Putamen (tissue), 1 donor: ENCODE measurements around the gene FAM13A.
"Not testable (repeated sequence)": the region's sequence is repeated elsewhere in the genome, so short reads cannot be mapped to it uniquely, and the experiment has no call there.

Experiments
- DNase-seq: peaks from one replicate; pipeline ENCODE4 v3.0.0-alpha.2; 2016; ENCODE audit warnings: low spot score

FAM13A gene

DNA sequence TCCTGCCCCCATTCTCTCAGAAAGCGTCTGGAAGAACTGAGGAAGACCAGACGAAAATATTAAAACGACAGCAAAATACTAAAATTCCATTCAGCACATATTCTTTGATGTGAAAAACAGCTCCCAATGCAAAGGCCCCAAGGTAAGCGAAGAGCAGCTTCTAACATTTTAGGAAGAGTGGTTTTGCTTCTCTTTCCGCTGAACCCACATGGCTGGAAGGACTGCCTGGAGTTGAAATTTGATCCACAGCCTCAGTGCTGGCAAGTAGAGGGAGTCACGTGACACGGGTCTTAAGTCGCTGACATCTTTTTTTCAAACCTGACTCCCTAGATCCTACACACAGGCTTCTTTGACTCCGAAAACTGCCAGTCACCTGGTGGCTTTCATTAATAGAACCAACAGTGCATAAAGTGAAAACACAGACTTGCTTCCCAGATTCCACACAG is at the start of gene FAM13A:
TSS of gene FAM13A (minus strand) at position 233 of the 446 bp plus-strand sequence. CDS start at position 12, 221 bp downstream.
- peak; percentile 72 for DNase-seq

DNA sequence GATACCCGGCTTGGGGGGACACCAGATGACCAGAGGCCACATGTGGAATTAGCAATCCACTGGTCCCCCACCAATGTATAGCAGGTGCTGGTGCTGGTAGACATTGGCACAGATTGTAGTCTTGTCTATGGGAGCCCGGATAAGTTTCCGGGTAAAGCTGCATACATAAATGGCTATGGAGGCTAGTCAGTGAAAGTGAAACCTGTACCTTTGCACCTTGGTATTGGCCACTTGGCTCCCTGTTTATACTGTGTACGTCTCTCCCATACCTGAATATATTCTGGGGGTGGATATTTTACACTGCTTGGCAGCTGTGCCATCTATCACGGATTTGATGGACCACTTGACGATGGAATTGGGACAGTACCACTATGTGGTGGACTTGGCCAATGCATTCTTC is 48.7 kb upstream of the FAM13A start:
- DNase-seq = no peak

DNA sequence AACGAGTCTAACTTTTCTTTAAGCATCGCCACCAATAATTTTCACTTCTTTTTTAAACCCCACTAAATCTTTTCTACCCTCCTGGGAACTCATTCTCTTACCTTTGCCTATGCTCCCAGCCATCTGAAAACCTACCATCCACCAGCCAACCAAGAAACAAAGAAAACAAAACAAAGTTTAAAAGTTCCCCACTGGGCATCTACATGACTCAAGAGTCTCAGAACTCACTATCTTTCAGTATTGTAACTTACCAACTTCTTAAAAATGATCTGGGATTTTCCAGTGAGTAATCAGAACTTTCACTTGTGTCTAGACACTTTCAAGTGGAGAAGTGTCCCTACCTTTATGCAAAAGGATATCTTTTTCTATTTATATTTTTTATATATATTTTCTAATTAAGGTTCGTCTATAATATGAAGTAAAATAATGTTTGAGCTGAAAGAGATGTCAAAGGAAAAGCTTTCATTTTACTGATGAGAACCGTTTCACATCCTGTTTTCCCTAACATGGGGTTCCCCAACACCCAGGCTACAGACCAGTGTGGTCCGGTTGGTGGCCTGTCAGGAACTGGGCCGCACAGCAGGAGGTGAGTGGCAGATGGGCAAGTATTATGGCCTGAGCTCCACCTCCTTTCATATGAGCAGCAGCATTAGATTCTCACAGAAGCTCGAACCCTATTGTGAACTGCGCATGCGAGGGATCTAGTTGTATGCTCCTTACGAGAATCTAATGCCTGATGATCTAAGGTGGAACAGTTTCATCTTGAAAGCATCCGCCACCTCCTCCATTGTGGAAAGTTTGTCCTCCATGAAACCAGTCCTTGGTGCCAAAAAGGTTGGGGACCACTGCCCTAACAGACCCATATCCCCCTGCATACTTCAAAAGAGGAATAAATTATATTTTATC is 44.5 kb upstream of the FAM13A start:
- no peak for DNase-seq

DNA sequence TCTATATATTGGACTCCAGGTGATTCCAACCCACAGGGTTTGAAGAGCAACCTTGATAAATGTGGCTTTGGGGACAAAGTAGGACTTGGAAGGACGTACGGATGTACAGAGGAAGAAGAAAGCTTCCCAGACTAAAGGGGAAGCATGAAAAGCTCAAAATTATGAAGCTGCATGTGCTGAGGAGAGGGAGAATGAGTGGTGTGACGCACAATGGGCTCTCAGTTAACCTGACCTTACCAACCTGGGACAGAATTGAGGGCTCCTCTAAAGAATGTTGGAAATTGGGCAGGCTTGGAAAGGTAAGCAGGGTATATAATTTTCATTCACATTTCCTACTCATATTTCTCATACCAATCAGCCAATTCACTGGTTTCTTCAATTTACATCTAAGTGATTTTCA is 43.9 kb upstream of the FAM13A start:
- DNase-seq = no peak

DNA sequence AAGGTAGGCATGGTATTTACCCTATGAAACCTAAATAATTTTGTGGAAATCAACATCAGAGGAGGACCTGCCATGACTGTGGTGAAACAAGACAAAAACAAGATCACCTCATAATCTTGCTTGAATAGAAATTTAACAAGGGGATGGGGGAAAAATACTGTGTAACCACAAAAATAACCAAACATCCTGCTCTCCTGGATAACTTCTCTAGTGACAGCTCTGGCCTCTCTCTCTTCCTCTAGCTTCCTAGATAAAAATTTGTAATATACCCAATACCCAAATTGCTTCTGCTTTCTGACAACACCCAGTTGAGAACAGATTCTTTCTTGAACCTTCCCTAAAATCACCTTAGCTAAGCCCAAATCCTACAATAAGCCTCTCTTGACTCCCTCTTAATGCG is 42.5 kb upstream of the FAM13A start:
- DNase-seq = no peak

DNA sequence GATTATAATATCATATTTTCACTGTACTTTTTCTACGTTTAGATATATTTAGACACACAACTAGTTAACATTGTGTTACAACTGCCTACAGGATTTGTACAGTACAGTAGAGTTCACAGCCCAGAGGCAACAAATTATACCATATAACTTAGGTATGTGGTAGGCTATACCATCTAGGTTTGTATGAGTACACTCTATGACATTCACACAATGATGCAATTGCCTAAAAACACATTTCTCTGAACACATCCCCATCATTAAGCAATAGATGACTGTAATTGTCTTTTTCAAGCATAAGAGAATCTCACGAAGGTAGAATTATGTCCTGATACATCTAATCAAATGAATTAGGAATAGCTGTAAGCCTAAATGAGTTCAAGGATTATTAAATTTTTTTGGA is 42.0 kb upstream of the FAM13A start:
- DNase-seq = no peak

DNA sequence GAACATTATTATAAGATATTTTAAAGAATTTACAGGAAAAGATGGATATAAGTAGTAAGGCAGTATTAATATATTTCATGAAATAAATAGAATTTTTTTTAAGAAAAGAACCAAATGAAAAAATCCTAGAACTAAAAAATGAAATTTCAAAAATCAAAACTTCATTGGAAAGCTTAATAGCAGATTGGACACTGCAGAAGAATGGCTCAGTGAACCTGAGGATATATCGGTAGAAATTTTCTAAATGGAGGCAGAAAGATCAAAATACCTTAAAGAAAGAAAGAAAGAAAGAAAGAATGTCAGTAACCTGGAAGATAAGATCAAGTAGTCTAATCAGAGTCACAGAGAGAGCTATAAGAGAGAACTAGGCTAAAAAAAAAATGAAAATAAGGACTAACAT is 21.3 kb upstream of the FAM13A start:
- DNase-seq = no peak

DNA sequence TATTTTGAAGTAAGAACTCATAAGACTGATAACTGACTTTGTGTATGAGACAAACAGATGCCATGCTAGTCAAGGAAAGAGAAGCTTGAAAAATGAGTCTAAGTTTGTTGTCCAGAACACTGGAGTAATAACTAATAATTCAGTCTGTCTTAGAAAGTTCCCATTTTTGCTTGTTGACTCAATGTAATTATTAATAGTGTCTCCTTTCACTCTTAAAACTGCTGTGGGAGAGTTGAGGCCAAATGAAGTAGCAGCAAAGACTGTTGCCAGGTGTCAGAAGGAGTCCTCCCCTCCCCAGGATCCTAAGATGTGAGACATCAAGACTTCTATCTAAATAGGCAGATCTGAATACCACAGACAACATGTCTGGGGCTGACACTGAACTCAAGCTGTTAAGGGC is 20.8 kb upstream of the FAM13A start:
- DNase-seq = no peak

DNA sequence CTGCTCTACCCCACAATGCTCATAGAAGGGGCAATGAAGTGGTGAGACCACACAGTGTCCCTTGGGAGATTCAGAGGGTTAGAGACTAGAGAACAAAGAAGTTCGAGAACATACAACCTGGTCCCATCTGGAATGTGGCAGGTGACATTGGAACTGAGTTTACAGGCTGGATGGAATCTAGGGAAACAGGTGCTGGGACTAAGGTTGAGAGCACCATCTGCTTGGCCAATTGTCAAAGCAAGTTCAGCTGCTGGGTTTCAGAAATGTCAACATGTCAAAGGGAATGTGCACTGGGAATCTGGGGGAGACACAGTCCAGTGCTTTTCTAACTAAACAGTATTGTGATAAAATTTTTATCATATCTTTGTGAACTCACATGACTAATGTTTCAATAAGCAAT is 15.9 kb upstream of the FAM13A start:
- no peak for DNase-seq

DNA sequence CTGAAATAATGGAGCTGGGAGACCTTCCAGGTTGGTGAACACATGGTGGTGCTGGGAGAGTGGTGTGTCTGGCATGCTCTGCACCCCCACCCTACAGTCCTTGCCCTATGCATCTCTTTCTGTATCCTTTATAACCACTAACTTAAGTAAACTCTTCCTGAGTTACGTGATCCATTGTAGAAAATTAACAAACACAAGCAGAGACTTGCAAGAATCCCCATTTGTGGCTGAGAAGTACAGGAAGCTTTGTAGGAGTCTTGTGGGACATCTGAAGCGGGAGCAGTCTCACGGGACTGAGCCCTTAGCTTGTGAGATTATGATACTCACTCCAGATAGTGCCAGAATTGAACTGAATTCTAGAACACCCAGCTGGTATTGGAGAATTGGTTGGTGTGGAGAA is 14.3 kb upstream of the FAM13A start:
- no peak for DNase-seq

DNA sequence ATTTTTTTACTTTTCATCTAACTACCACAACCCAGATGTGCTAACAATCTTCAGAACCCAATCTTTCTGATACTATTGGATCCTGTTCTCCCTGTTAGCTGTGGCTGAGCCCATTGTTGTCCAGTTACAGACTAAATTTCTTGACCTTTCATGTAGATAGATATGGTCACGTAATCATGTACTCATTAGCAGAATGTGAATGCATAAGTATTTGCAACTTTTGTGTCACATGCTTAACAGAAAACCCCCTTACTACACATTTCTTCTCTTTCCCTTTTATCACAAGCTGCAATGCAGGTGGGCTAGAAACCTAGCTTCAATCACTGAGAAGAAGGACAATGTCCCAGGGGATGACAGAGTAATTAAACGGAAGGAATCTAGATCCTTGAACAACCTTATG is 13.1 kb upstream of the FAM13A start:
- DNase-seq = no peak

DNA sequence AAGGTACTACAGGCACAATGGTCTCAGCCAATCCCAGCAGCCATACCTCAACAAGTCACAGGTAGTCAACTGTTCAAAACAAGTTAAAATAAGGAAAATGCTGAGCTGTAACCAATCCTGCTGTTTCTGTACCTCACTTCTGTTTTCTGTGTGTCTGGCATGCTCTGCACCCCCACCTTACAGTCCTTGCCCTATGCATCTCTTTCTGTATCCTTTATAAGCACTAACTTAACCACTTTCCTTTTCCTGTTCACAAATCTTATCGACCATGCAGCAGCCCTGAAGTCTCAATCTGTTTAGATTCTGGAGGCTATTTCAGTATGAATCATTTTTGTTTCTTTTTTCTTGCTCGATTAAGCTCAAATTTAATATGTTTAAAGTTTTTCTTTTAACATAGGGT is 12.5 kb upstream of the FAM13A start:
- DNase-seq = no peak

DNA sequence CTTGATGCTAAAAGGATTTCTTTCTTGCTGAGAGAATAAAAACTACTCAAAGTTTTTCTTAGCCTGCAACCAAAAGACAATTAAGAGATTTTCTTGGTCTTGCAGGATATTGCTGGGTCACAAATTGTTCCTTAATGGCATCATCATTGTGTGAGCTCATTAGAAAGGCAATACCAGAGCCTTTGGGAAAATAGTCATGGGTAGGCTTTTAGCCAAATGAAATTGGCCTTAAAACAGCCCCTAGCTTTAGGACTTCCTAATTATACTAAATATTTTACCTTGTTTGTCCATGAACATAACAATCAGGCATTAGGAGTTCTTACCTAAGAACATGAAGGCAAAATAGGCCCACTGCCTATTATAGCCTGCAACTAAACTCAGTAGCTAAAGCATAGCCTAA is 10.4 kb upstream of the FAM13A start:
- no peak for DNase-seq

DNA sequence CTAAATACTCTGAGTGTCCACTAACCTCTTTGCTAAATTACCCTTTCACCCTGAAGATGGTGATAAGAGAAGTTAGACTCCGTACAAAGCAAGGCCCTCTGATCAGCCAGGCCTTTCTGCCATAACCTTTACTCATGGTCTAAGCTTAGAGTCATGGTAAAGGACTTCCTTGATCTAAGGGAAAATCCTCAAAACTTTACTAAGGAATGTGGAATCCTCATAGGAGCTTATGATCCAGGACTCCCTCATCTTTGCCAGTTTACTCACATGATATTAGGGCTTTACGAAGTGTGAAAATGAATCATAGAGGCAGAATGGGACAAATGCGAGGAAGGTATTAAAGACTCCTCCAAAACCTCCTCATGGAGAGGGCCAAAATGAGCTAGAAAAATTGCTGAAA is 7.9 kb upstream of the FAM13A start:
- no peak for DNase-seq

DNA sequence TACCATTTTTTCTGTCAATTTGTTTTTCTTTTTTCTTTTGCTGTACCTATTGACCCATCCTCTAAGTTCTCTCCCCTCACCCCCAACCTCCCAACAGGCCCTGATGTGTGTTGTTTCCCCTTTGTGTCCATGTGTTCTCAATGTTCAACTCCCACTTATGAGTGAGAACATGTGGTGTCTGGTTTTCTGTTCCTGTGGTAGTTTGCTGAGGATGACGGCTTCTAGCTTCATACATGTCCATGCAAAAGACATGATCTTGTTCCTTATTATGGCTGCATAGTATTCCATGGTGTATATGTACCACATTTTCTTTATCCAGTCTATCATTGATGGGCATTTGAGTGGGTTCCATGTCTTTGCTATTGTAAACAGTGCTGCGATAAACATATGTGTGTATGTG is 859 bp upstream of the FAM13A start:
- DNase-seq = not testable (repeated sequence)

DNA sequence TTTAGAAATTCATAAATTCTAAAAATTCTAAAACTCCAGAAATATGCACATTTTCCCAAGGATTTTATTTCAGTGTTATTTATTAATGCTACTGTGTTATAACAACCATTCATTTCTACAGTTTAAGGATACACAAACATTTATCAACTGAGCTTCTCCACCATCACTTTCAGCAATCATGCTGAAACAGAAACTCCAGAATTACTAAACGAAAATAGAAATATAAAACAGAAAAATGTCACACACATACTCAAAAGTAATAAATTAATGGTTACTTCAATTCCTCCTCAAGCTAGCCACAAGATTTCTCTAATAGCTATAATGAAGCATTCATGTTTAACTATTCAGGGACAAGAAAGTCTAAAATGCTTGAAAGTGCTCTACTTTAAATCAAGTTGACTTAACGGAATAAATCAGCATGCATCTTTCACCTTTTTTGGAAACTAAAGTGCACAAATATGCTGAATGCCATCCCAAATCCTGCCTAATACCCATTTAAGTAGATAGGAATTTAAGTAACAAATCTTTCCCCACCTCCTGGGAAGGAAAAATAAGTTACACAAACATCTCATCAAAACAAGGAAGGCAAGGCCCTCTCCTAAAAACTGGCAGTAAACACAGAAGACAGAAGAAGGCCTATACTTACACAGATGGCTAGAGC is 563 bp downstream of the FAM13A start:
- DNase-seq = no peak

DNA sequence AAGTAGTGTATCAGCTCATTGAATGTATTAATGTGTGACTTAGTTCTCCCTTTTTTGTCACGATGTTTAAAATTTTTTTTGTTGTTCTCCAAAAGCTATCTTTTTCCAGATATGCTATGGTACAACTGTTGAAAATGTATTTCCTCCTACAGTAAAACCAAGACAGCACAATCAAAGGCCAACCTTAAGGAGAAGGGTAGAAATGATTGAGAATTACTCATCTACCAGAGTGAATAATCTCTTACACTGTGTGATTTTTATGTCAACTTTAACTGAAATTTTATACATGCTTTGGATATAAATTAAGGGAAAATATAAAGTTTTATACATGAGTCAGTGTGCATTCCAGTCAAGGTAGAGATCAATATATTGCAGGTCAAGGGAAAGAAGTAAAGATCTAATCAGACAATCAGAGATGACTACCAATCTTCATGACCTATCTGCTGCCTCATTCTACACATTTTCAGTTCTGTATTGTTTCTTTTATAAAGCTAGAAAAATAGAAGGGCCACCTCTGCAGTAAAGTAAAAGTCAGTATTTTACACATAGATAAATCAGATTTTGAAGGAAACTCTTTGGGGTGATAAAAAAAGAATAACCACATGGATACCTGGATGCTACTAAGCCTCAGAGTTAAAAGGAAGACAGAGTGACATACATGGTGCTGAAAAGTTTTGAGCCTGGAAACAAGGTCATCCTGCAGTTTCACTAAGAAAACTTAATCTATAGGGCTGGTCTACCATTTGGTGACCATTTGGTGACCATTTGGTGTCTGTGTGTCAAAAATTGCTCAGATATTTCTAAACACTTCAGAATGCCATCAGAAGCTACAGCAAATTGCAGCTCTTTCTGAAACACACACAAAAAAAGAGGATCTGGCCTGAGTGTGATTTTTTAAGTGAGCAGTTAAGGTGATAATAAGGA is 1.6 kb downstream of the FAM13A start:
- peak; percentile 25 for DNase-seq

DNA sequence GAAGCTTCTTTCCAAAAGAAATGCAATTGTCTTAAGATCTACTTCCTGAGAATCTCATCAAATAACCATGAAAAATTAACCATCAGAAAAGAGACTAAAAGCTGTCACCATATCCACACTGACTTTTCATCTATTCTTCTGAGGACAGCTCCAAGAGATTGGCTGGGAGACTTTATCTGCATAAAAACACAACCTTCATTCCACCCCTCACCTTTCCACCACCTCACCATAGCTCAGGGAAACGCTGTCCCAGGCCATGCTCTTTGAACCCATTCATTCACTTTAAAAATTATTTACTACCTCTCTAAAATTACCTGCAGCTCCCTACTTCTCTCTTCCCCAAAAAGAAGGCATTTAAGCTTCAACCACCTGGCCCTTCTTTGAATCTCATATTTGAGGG is 2.4 kb downstream of the FAM13A start:
- DNase-seq = no peak

DNA sequence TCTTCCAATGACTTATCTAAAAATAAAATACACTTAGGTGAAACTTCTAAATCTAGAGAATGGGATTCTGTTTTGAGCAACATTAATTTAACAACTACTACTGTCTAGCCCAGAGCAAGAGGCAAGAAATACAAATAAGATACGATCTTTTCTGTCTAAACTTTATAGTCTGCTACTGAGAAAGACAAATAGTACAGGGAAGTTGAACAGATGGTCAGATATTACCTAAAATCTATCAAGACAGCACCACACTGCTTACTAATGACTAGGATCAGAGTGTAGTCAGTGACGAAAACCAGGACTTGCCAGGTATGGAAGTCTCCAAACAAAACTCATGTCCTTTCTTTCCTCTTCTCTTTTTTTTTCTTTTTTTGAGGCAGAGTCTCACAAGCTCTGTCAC is 7.1 kb downstream of the FAM13A start:
- no peak for DNase-seq

DNA sequence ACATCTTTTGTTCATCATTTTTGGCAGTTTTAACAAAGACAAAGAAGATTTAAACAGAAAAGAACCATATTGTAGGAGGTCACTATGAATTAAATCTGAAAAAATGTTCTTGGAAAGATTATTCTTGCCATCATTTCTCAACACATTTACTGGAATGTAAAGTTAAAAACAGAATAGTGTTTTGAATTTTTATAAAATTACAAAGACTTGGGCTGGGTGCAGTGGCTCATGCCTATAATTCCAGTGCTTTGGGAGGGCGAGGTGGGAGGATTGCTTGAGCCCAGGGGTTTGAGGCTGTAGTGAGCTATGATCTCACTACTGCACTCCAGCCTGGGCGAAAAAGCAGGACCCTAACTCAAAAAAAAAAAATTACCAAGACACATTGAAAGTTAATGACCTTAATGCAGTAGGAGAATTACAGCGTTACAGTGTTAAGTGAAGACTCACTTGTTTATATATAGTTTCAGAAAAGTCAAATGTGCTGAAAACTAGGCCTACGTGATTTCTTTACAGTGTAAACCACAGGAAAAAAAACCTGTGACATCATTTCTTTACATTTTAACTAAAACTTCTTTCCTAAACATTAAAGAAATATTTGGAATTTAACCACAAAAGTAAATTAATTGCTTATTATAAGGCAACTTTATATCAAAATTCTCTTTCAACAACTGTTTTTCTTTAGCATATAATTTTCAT is 7.9 kb downstream of the FAM13A start:
- DNase-seq = no peak

DNA sequence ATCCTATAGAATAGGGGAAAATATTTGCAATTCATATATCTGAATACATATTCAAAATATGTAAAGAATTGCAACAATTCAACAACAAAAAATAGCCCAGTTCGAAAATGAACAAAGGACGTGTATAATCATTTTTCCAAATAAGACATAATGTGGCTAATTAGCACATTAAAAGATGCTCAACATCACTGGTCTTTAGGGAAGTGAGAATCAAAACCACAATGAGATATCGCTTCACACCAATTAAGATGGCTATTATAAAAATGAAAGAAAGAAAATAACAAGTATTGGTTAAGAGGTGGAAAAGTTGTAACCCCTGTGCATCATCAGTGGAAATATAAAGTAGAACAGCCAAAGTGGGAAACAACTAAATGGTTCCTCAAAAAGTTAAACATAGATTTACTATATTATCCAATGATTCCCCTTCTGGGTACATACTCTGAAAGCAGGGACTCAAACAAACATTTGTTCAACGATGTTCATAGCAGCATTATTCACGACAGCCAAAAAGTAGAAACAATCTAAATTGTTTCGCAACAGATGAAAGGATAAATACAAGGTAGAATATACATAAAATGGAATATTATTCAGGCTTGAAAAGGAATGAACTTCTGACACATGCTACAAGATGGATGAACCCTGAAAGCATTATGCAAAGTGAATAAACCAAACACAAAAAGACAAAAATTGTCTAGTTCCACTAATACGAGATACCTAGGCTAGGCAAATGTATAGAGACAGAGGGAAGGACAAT is 12.7 kb downstream of the FAM13A start:
- DNase-seq = no peak
